Measurements from ENCODE around the gene COG3.

DNA sequence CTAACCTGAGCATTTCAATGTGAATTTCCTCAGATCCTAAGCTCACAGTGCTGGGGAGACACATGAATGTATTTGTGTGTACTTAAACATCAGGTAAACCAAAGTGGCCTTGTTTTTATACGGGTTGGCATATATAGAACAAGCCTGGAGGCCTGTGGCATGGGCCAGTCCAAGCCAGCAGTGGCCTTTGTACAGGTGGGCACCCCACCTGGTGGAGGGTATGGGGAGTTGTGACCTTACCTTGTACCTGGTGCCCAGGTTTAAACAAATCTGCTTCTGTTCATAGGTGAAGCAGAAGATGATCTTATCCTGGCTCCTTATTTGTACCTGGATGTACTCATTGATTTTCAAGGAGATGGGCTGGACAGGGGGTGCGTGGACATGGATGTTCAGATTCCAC, 79.8 kb downstream of the COG3 start:
- TF ChIP-seq, protein P1, sequence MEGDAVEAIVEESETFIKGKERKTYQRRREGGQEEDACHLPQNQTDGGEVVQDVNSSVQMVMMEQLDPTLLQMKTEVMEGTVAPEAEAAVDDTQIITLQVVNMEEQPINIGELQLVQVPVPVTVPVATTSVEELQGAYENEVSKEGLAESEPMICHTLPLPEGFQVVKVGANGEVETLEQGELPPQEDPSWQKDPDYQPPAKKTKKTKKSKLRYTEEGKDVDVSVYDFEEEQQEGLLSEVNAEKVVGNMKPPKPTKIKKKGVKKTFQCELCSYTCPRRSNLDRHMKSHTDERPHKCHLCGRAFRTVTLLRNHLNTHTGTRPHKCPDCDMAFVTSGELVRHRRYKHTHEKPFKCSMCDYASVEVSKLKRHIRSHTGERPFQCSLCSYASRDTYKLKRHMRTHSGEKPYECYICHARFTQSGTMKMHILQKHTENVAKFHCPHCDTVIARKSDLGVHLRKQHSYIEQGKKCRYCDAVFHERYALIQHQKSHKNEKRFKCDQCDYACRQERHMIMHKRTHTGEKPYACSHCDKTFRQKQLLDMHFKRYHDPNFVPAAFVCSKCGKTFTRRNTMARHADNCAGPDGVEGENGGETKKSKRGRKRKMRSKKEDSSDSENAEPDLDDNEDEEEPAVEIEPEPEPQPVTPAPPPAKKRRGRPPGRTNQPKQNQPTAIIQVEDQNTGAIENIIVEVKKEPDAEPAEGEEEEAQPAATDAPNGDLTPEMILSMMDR (IDR thresholded peaks at IDR 0.05; ENCODE audit: low read length), result no peak
- TF ChIP-seq EZH2phosphoT487 (IDR thresholded peaks at IDR 0.05; ENCODE audit: low read length), result no peak

Measured in MM.1S (cell line).